H1 (cell line): ENCODE results near the gene ZNF407.

ENCODE experiments used
- CHD2 ChIP-seq: IDR thresholded peaks from 2 replicates; pipeline ENCODE4 v1.6.1; 2012; ENCODE audit warnings: low read length, improper control_type of control experiment
- EP300 ChIP-seq, 2 experiments: IDR thresholded peaks; 1 replicate in 1 of 2; 2 replicates in 1 of 2; pipeline ENCODE4 v1.6.1; 2011 to 2012; ENCODE audit warnings: low read depth in 2 of 2, low read length in 2 of 2, mild to moderate bottlenecking in 2 of 2, borderline replicate concordance in 1 of 2, inconsistent platforms in 1 of 2, moderate library complexity in 1 of 2
- EZH2 ChIP-seq: fragments of 200-600 bp; sonication (generic); IDR thresholded peaks from 2 replicates; pipeline ENCODE4 v1.7.1; 2012; ENCODE audit warnings: low read depth, mild to moderate bottlenecking, moderate library complexity, low read length, inconsistent platforms; ENCODE audit not compliant: severe bottlenecking
- HDAC2 ChIP-seq, 2 experiments: fragments of 300-600 bp in 1 of 2; sonication (generic) in 1 of 2; IDR thresholded peaks; 2 replicates each; pipeline ENCODE4 v1.6.1; 2011 to 2012; ENCODE audit warnings: low read depth in 2 of 2, low read length in 2 of 2, mild to moderate bottlenecking in 2 of 2, moderate library complexity in 2 of 2, borderline replicate concordance in 1 of 2, inconsistent platforms in 1 of 2
- HDAC6 ChIP-seq: IDR thresholded peaks from one replicate; pipeline ENCODE4 v1.7.1; 2012; ENCODE audit warnings: low read depth, mild to moderate bottlenecking, inconsistent platforms, low read length, moderate library complexity
- SRF ChIP-seq: IDR thresholded peaks from 2 replicates; pipeline ENCODE4 v1.6.1; 2011; ENCODE audit warnings: mild to moderate bottlenecking, low read depth, low read length, moderate library complexity
- TEAD4 ChIP-seq: IDR thresholded peaks from 2 replicates; pipeline ENCODE4 v1.6.1; 2012; ENCODE audit warnings: low read depth, low read length, inconsistent platforms, mixed read lengths
- YY1 ChIP-seq: IDR thresholded peaks from 2 replicates; pipeline ENCODE4 v1.6.1; 2011; ENCODE audit warnings: low read depth, mild to moderate bottlenecking, low read length
- TF ChIP-seq, protein P1 (sequence below), 3 experiments: IDR thresholded peaks; 1 replicate in 2 of 3; 2 replicates in 1 of 3; pipeline versions ENCODE4 v1.5.1 to v1.6.1; 2011; ENCODE audit warnings: low read length in 3 of 3, mild to moderate bottlenecking in 3 of 3, inconsistent platforms in 2 of 3, low read depth in 1 of 3, moderate library complexity in 1 of 3; ENCODE audit not compliant: insufficient read depth in 1 of 3; ENCODE audit errors: control extremely low read depth in 1 of 3
- TF ChIP-seq, protein P2 (sequence below): IDR thresholded peaks from 2 replicates; pipeline ENCODE4 v1.6.1; 2011; ENCODE audit warnings: low read depth, mild to moderate bottlenecking, low read length; ENCODE audit not compliant: insufficient read depth

- TF ChIP-seq CHD2 (no peak), HDAC6 (no peak), YY1 (no peak), SRF (no peak), EP300 (IDR thresholded peaks at IDR 0.05; ENCODE audit: borderline replicate concordance in 1 of 2, low read depth in 2 of 2, low read length in 2 of 2) (no peak), TEAD4 (no peak), HDAC2 (IDR thresholded peaks at IDR 0.05; ENCODE audit: borderline replicate concordance in 1 of 2, low read depth in 2 of 2, low read length in 2 of 2) (no peak), EZH2 (no peak)
- TF ChIP-seq, protein P1, sequence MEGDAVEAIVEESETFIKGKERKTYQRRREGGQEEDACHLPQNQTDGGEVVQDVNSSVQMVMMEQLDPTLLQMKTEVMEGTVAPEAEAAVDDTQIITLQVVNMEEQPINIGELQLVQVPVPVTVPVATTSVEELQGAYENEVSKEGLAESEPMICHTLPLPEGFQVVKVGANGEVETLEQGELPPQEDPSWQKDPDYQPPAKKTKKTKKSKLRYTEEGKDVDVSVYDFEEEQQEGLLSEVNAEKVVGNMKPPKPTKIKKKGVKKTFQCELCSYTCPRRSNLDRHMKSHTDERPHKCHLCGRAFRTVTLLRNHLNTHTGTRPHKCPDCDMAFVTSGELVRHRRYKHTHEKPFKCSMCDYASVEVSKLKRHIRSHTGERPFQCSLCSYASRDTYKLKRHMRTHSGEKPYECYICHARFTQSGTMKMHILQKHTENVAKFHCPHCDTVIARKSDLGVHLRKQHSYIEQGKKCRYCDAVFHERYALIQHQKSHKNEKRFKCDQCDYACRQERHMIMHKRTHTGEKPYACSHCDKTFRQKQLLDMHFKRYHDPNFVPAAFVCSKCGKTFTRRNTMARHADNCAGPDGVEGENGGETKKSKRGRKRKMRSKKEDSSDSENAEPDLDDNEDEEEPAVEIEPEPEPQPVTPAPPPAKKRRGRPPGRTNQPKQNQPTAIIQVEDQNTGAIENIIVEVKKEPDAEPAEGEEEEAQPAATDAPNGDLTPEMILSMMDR (IDR thresholded peaks at IDR 0.05; ENCODE audit: control extremely low read depth in 1 of 3, insufficient read depth in 1 of 3, low read depth in 1 of 3, low read length in 3 of 3), result no peak
- TF ChIP-seq, protein P2, sequence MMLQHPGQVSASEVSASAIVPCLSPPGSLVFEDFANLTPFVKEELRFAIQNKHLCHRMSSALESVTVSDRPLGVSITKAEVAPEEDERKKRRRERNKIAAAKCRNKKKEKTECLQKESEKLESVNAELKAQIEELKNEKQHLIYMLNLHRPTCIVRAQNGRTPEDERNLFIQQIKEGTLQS, result no peak
Observed at GRCh38 chr18:74608681-74609080, 11.0 kb downstream of the ZNF407 start.
